SIG-M5 (cell line): ENCODE measurements around the gene CYP11A1.
"Not testable (repeated sequence)": the region's sequence is repeated elsewhere in the genome, so short reads cannot be mapped to it uniquely, and the experiment has no call there.

Source experiments
- DNase-seq: peaks from one replicate; lab custom pipeline; 2025; lab: John Stamatoyannopoulos, UW

The CYP11A1 gene

DNA sequence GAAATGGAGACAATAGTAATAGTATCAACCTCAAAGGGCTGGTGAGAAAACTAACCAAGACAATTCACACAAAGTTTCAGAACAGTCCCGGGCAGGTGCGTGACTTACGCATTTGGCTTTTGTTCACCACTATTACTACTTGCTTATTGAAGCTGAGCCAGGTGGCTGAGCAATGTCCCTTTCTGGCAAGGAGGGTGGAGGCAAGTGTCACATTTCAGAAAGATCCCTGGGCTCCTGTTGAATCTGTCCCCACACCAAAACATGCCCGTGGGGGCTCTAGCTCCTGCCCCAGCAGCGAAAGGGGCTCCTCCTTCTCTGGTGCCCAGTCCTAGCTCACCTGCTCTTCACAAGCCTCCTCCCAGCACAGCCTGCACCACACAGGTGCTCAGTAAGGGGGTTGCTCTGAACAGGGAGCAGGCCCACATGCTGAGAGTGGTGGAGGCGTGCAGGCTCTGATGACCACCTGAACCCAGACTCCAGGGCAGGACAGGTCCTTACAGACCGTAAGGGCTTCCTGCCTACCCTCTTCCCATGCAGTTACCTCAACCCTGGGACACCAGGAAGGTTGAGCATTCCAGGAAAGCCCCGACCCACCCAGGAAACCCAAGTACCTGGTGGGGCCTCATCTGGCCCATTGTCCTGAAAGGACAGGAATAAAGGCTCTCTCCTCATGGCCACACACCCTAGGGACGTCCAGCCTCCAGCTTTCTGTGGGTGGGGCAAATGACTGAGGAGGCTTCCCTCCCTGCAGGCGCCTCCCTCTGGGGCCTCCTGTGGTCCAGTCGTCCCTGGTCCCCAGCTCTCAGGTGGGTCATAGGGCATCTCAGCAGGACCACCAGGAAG lies 33.7 kb upstream of the CYP11A1 start:
- no peak for DNase-seq

DNA sequence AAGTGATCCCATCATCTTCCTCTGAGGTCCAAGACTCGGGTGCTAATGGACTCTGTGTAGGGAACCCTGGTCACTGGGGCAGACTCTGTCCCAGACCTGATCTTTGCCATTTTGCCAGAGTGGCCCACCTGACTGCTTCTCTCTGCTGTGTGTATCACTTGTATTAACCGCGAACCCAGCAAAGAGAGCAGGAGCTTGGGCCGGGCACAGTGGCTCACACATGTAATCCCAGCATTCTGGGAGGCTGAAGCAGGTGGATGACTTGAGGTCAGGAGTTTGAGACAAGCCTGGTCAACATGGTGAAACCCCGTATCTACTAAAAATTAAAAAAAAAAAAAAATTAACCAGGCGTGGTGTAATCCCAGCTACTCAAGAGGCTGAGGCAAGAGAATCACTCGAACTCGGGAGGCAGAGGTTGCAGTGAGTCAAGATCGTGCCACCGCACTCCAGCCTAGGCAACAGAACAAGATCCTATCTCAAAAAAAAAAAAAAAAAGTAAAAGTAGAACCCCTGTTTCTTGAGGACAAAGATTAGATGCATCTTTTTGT lies 32.9 kb upstream of the CYP11A1 start:
- peak; percentile 16 for DNase-seq

DNA sequence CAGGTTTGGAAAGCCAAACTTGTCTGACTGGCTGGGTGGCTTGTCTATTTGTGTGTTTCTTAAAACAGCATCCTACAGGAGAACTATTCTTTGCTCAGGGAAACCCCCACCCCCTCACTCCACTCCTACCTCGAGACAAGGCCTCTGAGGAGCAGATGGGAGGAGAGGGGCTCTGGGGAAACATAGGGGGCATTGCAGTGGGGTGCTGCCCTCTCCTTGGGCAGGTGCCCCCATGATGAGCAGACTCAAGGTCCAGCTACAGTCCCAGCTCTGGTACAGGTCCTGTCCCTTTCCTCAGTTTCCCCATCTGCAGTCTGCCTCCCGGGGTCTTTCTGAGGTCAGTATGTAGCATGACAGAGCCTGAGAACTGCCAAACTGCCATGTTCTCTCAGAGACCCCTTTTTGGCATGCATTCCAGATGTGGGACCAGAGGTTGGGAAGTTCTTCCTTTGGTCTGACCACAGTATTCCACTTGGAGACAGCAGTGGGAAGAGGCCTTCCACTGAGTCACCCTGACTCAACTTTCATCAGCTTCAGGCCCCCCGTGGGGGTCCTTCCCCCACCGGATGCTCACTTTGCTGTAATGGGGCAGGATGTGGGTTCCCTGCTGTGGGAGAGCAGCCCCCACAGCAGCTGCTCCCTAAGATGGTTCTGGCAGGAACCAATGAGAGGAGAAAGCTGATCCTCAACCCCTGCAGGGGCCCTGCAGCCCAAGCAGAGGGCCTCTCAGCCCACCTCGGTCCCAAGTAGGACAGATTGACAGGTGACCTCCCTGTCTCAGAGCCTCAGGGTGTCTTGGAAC lies 32.3 kb upstream of the CYP11A1 start:
- peak; percentile 18 for DNase-seq

GRCh38 chr15:74399100-74399499 lies 31.7 kb upstream of the CYP11A1 start:
- DNase-seq = no peak

DNA sequence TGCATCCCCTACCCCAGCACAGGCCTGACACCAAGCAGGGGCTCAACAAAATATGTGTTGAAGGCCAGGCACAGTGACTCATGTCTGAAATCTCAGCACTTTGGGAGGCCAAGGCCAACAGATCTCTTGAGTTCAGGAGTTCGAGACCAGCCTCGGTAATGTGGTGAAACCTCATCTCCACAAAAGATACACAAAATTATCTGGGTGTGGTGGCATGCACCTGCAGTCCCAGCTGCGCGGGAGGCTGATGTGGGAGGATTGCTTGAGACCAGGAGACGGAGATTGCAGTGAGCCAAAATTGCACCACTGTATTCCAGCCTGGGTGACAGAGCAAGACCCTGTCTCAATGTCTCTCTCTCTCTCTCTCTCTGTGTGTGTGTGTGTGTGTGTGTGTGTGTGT lies 30.7 kb upstream of the CYP11A1 start:
- DNase-seq = no peak

DNA sequence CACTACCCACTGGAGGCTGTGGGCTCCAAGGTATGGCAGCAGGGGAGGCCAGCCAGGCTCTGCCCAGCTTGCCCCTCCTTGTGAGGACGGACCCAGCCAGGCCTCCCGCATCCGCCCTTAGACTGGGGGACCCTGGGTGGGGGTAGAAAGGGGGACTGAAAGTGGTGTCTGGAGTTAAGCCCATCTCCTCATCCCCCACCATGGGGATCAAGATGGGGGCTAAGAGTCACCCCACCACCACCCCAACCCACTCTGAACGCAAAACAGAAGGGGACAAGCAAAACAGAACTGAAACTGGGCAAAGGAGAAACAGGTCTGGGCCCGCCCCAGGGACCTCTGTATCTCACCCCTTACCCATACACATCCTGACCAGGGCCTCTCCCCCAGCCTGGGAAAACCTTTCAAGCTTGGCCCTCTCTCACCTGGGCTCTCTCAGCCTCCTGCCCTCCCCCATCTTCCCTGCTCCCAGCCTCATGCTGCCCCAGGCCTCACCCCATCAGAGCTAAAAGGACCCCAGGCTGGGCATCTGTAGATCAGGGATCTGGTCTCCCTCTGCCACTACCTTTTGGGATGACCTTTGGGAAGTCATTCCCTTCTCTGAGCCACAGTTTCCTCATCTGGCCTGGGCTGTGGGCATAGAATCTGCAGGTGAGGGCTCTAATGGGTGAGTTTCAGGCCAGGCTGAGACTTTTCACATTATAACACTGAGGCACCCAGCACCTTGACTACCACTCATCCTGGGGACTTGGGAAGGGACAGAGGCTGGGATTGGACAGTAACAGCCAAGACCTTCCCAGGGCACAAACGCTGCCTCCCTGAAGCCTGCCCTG lies 30.0 kb upstream of the CYP11A1 start:
- no peak for DNase-seq

GRCh38 chr15:74396445-74397238 lies 29.2 kb upstream of the CYP11A1 start:
- peak; percentile 35 for DNase-seq

- no peak for DNase-seq
Measured at GRCh38 chr15:74396146-74396438, 28.6 kb upstream of the CYP11A1 start.

GRCh38 chr15:74395319-74396145 lies 28.1 kb upstream of the CYP11A1 start:
- DNase-seq = no peak

GRCh38 chr15:74394090-74394846 lies 26.8 kb upstream of the CYP11A1 start:
- no peak for DNase-seq

GRCh38 chr15:74393423-74393822 lies 26.0 kb upstream of the CYP11A1 start:
- no peak for DNase-seq

GRCh38 chr15:74392902-74393301 lies 25.5 kb upstream of the CYP11A1 start:
- no peak for DNase-seq

GRCh38 chr15:74392451-74392830 lies 25.0 kb upstream of the CYP11A1 start:
- no peak for DNase-seq

DNA sequence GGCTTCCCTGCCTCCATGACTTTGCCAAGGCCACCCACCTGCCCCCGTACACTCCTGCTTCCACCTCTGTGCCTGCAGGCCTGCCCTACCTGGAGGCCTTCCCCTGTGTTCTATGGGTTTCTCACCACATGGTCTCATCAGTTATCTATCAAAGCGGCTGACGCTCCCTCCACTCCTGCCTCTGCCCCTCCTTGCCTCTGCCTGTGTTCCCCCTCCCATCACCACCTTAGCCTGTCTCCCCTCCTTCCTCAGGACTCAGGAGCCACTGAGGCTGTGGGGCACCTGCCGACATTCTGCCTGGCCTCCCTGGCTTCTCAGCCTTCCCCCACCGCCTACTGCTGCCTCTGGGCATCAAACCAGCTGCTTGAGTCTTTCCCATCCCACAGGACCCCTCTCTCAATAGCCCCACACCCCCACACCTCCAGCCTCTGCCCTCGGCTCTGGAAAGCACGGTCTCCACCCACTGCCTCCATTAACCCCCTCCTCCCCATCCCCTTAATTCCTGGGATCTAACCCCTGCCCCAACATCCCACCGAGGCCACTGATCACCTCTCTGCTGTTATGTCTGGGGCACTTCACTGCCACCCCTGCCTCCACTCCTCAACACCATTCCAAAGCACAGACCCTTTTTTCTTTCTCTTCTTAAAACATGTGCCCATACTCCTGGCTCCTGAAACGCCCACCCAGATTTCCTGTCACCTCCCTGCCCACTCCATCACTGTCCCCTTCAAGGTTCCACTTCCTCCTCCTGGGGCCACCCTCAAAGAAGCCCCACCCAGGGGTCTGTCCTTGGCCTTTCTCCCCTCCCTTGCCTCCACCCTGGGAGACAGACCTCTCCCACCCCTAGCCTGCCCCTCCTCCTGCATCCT lies 24.4 kb upstream of the CYP11A1 start:
- no peak for DNase-seq

- no peak for DNase-seq
Measured at GRCh38 chr15:74390647-74391288, 23.3 kb upstream of the CYP11A1 start.

DNA sequence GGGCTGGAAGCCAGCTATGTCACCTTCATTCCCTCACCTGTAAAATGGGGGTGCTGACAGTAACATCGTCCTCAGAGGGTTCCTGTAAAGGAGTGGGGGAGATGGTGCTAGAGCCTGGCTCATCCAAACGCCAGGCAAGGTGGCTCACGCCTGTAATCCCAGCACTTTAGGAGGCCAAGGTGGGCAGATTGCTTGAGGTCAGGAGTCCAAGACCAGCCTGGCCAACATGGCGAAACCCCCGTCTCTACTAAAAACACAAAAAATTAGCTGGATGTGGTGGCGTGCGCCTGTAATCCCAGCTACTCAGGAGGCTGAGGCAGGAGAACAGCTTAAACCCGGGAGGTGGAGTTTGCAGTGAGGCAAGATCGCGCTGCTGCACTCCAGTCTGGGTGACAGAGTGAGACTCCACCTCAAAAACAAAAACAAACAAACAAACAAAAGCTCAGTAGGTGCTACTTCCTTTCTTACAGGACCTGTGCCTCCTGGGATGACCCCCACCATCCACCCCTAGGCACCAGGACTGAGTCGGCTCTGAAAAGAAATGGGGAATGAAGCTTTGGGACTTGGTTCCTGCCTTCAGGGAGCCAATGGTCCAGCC lies 22.7 kb upstream of the CYP11A1 start:
- DNase-seq = not testable (repeated sequence)

- DNase-seq = no peak
Measured at GRCh38 chr15:74389241-74390048, 22.0 kb upstream of the CYP11A1 start.
